Right lung (tissue), 10 donors: ENCODE data around the gene KRT9. TPM values are rescaled to one million over a fixed set of nuclear protein-coding genes. Genes with fewer than 3 reads are reported as not detected.
"Not testable (repeated sequence)": the region's sequence is repeated elsewhere in the genome, so short reads cannot be mapped to it uniquely, and the experiment has no call there.

ENCODE experiments used
- DNase-seq, 2 donors: peaks; one replicate each; pipeline ENCODE4 v3.0.0-alpha.2; 2013
- long read RNA-seq, 8 donors: transcript quantifications; one replicate each; lab custom pipeline, GENCODE V29; 2026
- polyA plus RNA-seq, 5 donors: library from polyadenylated mRNA; unstranded; fragments of 120-200 nt; gene quantifications; one replicate each; pipeline versions ENCODE4 v1.2.1 to v1.2.3, GENCODE V29; 2013; ENCODE audit warnings: inconsistent platforms in 1 of 5, low replicate concordance in 1 of 5; ENCODE audit not compliant: insufficient read length in 5 of 5, insufficient read depth in 1 of 5

Gene KRT9, protein sequence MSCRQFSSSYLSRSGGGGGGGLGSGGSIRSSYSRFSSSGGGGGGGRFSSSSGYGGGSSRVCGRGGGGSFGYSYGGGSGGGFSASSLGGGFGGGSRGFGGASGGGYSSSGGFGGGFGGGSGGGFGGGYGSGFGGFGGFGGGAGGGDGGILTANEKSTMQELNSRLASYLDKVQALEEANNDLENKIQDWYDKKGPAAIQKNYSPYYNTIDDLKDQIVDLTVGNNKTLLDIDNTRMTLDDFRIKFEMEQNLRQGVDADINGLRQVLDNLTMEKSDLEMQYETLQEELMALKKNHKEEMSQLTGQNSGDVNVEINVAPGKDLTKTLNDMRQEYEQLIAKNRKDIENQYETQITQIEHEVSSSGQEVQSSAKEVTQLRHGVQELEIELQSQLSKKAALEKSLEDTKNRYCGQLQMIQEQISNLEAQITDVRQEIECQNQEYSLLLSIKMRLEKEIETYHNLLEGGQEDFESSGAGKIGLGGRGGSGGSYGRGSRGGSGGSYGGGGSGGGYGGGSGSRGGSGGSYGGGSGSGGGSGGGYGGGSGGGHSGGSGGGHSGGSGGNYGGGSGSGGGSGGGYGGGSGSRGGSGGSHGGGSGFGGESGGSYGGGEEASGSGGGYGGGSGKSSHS
- polyA plus RNA-seq, result not detected
- long read RNA-seq, donor 1, result 0 reads
- long read RNA-seq, donor 2, result 0 reads
- long read RNA-seq, donor 3, result 0 reads
- long read RNA-seq, donor 4, result 0 reads
- long read RNA-seq, donor 5, result 0 reads
- long read RNA-seq, donor 6, result 0 reads
- long read RNA-seq, donor 7, result 0 reads
- long read RNA-seq, donor 8, result 0 reads

GRCh38 chr17:41571561-41572434 lies at the start of gene KRT9:
Gene KRT9, minus strand, starts transcription at chr17:41572059. Its CDS starts 67 bp downstream, at chr17:41571992.
- DNase-seq, result no peak

DNA sequence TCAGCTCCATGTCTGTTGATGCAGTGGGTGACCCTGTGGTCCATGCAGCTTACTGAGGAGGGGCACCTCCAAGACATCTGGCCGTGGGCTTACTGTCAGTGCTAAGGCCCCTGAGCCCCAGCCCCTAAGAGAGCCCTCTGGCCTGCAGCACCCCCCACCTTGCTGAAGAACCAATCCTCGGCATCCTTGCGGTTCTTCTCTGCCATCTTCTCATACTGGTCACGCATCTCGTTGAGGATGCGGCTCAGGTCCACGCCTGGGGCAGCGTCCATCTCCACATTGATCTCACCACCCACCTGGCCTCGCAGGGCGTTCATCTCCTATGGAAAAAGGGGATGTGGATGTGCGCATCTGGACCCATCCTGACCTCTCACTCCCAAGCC lies 49.6 kb upstream of the KRT9 start:
- not testable (repeated sequence) for DNase-seq

- DNase-seq, result no peak
Measured at GRCh38 chr17:41620583-41621434, 49.0 kb upstream of the KRT9 start.

GRCh38 chr17:41619927-41620582 lies 48.2 kb upstream of the KRT9 start:
- DNase-seq, result not testable (repeated sequence)

- DNase-seq, result no peak
Measured at GRCh38 chr17:41619036-41619926, 47.4 kb upstream of the KRT9 start.

DNA sequence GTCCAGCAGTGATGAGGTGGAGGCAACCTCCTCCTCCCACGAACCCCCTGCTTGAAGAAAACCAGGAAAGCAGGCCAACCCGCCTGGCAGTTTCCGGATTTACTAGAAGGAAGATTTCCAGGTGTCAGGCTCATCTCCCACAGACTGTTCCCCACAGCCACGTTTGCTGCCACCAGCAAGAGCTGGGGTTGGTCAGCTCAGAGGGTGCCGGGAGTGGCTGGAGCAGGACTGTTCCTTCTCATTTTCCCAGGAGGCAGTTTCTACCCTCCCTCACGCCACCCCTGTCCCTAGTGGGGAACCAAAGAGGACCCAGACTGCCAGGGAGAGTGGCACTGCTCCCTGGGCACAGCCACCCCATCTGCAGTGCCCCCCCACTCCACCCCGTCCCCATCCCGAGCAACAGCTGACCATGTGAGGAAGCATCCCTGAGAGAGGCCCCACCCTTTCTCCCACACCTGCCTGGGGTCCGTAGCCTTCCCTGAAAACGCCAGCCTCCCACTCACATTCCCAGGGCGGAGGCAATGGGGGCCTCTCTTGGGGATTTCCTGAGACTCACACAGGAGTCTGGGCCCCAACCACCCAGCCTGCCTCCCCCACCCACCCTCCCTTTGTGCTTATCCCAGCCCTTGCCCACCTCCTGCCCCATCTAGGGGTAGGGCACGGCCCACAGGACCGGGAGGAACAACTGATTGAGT lies 46.6 kb upstream of the KRT9 start:
- DNase-seq, result no peak

DNA sequence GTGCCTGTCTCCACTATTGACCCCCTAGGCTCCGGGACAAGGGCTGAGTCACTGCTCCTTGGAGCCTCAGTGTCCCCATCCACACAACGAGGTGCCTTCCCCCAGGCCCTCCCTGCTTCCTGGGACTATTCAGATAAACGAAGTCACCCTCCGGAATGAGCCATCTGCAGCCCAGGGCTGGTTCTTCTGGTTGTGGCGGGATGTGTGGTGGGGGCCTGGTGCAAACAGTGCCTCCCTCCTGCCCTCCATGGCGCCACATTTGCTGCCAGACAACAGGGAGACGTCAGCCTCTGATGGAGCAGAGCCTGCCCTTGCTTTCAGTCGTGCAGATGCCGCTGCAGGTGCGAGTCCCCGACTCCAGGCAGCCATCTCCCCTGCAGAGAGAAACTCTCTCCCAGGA lies 45.8 kb upstream of the KRT9 start:
- DNase-seq, result no peak

- no peak for DNase-seq
Measured at GRCh38 chr17:41617136-41617535, 45.3 kb upstream of the KRT9 start.

- not testable (repeated sequence) for DNase-seq
Measured at GRCh38 chr17:41616486-41616885, 44.6 kb upstream of the KRT9 start.

- DNase-seq, result no peak
Measured at GRCh38 chr17:41615454-41615853, 43.6 kb upstream of the KRT9 start.

DNA sequence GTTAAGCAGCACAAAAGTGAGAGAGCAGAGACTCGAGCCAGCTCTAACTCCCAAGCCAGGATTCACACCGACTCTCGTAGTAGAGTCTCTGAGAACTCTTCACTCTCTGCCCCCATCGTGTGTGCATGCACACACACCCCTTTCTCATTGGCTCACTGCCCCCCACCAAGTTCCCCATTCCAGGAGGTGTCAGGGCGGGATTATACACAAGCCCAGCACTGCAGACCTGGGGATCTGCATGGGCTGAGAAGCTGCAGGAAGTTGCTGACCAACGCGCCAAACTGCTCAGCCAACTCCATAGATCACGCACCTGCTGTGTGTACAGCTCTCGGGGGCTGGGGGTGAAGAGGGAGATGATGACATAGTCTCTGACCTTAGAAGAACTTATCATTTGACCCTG lies 42.9 kb upstream of the KRT9 start:
- not testable (repeated sequence) for DNase-seq

GRCh38 chr17:41614098-41614497 lies 42.2 kb upstream of the KRT9 start:
- DNase-seq, result no peak

DNA sequence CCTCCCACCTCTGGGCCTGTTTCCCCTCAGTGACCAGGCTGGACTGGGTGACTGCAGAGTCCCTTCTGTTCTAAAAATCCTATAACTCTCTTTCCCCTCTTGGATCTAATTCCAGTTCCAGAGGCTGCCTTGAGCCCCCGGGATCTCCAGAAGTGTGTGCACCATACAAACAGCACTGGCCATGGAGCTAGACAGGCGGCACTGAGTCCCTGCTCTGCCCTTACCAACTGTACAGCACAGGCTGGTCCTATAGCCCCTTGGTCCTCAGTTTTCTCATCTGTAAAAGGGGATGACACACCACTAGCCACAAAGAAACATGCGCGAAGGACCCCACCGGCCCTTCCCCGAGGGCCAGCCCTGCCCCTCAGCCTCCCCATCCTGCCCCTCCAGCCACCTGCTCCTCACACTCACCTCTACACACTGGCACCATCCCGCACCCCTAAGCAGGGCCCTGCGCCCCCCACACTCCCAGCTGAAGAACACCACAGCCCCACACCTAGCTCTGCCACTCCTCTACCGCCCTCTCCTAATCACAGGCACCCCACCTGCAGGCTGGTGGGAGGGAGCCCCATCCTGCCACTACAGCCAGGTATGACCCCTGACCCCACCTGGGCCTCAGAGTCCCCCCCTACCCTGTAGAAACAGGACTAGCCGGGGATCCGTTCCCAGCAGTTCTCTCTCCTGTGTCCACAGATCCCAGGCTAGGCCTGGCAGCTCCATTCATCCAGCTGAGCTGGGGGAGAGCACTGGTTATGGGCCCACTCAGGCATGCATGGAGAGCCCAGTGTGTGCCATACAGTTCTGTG lies 41.6 kb upstream of the KRT9 start:
- DNase-seq, result no peak

- DNase-seq, result not testable (repeated sequence)
Measured at GRCh38 chr17:41612376-41613160, 40.7 kb upstream of the KRT9 start, which contains the start of gene KRT16. Gene KRT16, minus strand, starts transcription at chr17:41612767. Its CDS starts 79 bp downstream, at chr17:41612688.

DNA sequence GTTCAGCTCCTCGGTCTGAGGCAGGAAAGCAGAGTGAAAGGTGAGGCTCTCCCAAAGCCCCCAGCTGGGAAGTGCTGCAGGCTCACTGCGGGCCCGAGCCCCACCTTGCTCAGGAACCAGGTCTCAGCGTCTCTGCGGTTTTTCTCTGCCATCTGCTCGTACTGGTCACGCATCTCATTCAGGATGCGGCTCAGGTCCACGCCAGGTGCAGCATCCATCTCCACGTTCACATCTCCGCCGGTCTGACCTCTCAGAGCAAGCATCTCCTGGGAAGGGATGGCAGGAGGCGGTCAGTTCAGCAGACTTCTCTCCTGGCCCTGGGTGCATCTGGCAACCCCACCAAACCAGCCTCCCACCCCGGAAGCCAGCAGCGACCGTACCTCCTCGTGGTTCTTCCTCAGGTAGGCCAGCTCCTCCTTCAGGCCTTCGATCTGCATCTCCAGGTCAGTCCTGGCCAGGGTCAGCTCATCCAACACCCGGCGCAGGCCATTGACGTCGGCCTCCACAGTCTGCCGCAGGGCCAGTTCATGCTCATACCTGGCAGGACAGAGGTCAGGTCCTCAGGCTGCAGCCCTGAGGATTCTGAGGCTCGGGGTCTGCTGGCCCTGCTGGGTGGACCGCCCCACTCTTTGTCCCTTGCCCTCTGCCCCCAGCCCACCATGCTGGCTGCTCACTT lies 39.2 kb upstream of the KRT9 start:
- no peak for DNase-seq

GRCh38 chr17:41610061-41610517 lies 38.2 kb upstream of the KRT9 start:
- not testable (repeated sequence) for DNase-seq
